AG20443 (cell line): ENCODE measurements around the gene PNLDC1.
"Not testable (repeated sequence)": the region's sequence is repeated elsewhere in the genome, so short reads cannot be mapped to it uniquely, and the experiment has no call there.

Experiments
- DNase-seq: peaks from one replicate; pipeline ENCODE4 v3.0.0; 2012; ENCODE audit warnings: low spot score, mixed read lengths

The PNLDC1 gene

GRCh38 chr6:159788276-159788675 lies 11.8 kb upstream of the PNLDC1 start:
- DNase-seq = no peak

DNA sequence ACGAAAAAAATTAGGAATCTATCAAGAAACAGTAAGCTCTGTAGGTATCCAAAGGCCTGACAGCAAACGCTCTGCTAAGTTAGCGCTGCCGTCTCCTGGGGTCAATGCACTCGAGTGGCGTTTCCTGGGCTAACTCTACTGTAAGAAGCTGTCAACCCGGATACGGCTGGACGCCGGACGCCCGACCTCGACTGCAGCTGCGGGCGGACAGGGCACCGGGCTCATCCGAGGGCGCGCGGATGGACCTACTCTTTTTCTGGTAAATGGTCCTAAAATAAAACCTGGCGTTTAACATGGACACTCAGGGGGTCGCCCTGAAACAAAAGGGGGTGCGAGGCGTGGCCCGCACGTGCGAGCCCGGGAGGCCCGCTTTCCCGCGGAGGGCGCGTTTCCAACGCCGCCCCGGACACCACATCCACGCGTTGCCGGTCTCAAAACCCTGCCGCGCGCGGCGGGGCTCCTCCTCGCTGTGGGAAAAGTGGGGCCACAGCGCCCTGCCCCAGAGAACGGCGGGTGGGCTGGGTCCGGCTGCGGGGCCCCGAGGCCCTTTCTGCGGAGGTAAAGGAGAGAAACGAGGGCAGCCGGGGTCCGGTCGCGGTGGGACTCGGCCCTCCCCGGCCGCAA lies 11.2 kb upstream of the PNLDC1 start:
- peak; percentile 56 for DNase-seq

DNA sequence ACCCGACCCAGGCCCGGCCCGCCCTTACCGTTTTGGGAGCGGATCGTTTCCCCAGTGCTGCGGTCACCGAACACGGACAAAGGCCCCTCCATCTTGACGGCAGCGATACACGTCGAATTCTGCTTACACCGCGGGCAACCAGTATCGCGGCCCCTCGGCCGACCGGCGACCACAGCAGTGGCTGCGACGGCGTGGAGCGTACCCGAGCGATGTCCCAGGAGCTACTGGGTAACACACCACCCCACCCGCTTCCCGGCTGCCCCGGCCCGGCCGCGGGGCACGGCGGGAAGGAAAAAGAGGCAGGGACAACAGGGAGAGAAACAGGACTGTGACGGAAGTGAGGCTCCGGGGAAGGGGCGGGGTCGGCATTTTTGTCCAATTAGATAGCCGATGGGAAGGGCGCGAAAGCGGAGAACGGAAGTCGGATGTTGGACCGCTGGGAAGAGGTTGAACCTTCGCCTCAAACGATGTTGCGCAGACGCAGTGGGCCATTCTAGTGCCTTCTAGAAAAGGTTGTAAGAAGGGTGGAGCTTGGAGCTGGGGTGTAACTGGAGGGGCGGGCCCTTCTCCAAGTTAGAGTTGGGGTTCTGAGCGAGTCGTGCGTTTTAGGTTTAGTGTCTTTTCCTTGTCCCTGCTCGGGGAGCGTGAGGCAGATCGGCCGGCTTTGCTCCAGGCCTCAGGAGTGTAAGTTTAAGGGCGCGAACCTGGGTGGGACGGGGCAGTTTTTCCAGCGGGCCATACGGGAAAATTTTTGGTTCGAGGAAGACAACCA lies 10.5 kb upstream of the PNLDC1 start, which contains the start of gene TCP1:
TSS of gene TCP1 (minus strand) at position 226 of the 772 bp plus-strand sequence. CDS start at position 92, 134 bp downstream.
- DNase-seq = peak; percentile 97

GRCh38 chr6:159790149-159790955 lies 9.7 kb upstream of the PNLDC1 start, which contains the start of gene MRPL18:
MRPL18 (plus strand) TSS chr6:159790467; CDS start chr6:159790588, 121 bp downstream.
- DNase-seq = peak; percentile 96

DNA sequence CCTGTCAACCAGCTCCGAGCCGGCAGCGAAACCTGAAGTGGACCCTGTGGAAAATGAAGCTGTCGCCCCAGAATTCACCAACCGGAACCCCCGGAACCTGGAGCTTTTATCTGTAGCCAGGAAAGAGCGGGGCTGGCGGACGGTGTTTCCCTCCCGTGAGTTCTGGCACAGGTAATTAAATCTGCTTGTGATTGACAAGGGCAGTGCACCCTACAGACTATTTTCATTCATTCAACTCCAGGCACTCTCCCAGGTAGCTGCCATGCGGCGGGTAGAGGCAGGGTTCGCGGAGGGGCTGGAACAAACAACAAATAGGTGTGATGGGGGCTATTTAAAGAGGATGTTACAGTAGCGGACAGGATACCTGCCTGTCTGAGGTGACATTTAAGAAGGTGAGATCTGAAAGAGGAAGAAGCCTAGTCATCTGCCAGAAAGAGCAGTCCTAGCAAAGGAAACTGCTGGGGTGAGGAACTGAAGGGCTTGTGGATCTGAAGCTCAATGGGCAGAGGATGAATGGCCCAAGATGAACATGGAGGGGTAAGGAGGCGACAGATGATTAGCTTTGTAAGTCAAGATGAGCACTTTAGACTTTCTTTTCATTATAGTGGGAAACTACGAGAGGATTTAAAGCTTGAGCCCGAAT lies 9.0 kb upstream of the PNLDC1 start:
- no peak for DNase-seq

GRCh38 chr6:159794976-159795375 lies 5.1 kb upstream of the PNLDC1 start:
- DNase-seq = not testable (repeated sequence)

GRCh38 chr6:159797554-159797953 lies 2.5 kb upstream of the PNLDC1 start:
- no peak for DNase-seq

- DNase-seq = no peak
Observed at GRCh38 chr6:159801935-159802334, 1.9 kb downstream of the PNLDC1 start.

DNA sequence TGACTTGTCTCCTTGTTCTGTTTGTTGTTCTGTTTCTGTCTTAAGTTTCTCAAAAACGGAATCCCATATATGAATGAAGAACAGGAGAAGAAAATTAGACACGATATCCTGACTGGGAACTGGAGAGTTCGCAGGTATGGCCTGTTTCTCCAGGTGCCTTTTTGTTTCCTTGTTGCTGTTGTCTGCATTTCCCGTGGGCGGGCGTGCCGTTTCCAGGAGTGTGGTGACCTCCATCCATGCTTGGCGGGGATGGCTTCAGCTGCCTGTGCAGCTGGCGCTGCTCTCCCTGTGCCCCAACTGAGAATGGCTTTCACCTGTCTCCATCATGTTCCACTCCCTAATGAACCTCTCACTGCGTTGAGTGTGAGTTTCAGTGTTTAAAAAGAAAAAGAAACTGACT lies 4.4 kb downstream of the PNLDC1 start:
- DNase-seq = no peak

GRCh38 chr6:159805440-159806020 lies 5.5 kb downstream of the PNLDC1 start:
- DNase-seq = no peak

DNA sequence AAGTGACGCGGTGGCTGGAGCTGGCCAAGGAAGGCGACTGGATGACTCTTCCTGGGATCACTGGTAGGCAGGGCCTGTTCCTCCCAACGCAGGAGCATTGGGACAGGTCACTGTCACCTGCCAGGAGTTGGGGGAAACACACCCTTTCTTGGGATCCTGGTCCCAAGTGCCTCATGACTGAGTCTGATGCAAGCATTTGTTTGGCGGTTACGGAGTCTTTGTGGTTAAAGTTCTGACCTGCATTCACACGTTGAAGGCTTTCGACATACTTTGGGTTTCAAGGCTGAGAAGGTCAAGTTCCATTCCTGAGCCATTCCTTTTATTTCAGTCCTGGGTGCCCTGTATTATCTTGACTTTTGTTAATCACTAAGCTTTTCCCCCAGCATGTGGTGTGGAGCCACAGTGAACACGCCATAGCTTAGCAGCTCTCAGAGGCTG lies 6.0 kb downstream of the PNLDC1 start:
- peak; percentile 6 for DNase-seq

GRCh38 chr6:159807150-159807858 lies 7.2 kb downstream of the PNLDC1 start:
- DNase-seq = no peak

DNA sequence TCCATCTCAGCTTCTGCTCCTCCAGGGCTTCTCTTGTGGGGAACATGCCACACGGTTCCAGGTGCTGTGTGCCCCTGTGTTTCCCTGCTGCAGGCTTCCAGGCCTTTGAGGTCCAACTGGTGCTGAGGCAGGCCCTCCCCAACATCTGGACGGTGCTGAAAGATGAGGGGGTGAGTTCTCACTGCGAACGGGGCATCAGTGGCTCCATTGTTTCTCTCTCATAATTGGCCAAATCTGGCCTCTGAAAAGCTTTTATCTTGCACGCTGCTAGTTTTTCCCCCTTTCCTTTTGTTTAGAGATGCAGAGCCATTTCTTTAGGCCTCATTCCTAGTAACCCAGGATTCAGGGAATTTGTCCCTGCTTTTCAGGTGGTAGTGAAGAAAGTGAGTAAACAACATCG lies 8.6 kb downstream of the PNLDC1 start:
- no peak for DNase-seq

- DNase-seq = no peak
Observed at GRCh38 chr6:159809149-159809548, 9.1 kb downstream of the PNLDC1 start.

DNA sequence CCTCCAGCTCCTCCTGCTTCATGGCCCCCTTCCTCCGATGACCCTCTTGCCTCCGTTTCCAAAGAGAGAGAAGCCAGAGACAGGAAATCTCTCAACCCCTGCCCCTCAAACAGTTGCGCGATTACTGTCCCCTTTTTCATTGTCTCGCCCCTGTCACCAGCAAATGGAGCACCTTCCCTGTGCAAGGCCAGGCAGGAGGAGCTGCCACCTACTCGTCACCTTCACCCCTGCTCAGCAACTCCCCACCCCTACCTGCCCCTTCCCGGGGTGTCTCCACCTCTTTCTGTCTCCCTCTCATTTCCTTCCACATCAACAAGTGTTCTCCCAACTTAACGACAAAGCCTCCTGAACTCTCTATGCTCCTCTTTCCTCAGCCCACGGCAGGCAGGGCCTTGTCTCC lies 13.7 kb downstream of the PNLDC1 start:
- no peak for DNase-seq

DNA sequence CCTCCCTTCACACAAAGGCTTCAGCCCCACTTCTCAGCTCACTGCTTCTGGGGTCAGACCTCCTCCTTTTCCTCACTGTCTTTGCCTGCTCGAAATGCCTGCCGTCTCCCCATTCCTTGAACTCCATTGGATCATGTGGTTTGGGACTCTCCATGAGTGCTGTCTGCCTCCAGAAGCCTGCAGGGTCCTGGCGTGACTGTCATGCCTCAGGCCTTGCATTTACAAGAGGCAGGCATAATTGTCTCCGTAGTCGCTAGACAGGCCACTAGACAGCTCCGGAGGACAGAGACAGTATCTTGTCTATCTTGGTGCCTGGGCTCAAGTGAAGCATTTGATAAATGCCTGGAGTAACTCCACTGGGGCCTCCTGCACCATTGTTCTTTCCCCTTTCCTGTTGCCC lies 15.3 kb downstream of the PNLDC1 start:
- no peak for DNase-seq

DNA sequence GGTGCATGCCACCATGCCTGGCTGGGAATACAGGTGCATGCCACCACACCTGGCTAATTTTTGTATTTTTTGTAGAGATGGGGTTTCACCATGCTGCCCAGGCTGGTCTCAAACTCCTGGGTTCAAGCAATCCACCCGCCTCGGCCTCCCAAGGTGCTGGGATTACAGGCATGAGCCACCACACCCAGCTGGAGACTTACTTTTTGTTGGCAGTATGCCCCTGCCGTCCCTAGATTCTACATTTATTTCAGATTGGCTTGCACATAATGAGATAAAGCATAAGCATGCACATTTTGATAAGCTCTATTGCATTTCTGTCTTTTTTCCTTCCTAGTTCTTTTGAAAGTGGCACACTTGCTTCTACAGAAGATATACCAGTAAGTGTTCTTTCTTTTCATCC lies 16.7 kb downstream of the PNLDC1 start:
- DNase-seq = not testable (repeated sequence)

- no peak for DNase-seq
Observed at GRCh38 chr6:159817951-159818739, 18.1 kb downstream of the PNLDC1 start.

DNA sequence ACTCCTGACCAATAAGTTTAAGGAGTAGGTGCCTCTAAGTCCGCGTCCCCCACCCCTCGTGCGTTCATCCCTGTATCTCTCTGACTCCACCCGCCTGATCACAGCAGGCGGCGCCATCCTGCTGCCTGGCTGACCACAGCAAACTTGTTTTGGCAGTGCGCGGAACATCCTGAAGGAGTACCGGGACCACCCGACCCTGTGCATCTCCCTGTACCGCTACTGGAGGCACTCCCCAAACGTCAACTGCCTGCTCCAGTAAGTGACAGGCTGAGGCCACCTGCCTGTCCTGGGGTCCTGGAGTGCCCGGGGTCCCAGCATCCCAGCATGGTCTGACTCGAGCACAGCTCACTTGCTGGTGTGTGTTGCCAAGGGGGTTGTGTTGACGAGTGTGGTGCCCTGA lies 19.0 kb downstream of the PNLDC1 start:
- no peak for DNase-seq

DNA sequence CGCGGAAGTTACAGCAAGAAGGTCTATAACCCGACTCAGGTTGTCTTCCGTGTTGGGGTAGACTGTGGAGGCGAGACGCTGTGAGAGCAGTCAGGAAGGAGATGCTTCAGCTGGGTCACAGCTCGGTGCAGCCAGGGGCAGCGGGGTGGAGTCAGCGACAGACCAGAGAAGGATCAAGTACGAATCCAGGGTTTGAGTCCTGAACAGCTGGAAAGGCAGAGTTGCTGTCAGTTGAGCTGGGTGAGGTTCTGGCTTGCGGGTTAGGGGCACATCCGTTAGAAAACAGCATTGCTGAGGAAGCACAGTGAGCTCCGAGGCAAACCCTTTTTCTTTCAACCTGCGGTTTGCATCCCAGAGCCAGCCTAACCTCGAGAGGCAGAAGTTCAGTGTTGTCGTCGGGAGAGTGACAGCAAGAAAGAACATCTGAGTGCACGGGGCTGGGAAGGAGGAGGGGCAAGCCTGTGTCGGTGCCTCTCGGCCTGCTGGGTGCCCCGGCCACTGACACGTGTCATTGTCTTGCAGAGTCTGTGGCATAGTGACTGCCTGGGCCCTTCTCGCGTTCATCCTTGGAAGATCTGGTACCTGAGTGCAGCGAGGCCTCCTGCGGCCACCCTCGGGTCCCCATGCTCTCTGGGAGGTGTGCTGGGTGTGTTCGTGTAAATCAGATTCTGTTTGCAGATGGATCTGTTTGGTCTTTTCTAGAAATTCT lies 20.0 kb downstream of the PNLDC1 start:
- DNase-seq = no peak
